Endothelial cell of umbilical vein (primary cell): ENCODE results near the gene SLC25A29.
"Not testable (repeated sequence)": the region's sequence is repeated elsewhere in the genome, so short reads cannot be mapped to it uniquely, and the experiment has no call there.

Experiments
- POLR2AphosphoS5 ChIP-seq: IDR thresholded peaks from 2 replicates; pipeline ENCODE4 v1.6.1; 2012; ENCODE audit warnings: low read depth, mild to moderate bottlenecking, control low read depth, low read length, moderate library complexity; ENCODE audit not compliant: insufficient read depth
- TF ChIP-seq, protein P1 (sequence below), 2 donors: IDR thresholded peaks; 1 replicate in 1 of 2; 2 replicates in 1 of 2; pipeline ENCODE4 v1.5.1; 2011; ENCODE audit warnings: low read length in 2 of 2, mild to moderate bottlenecking in 2 of 2, moderate library complexity in 2 of 2, control low read depth in 1 of 2, inconsistent platforms in 1 of 2, low read depth in 1 of 2; ENCODE audit not compliant: insufficient read depth in 1 of 2; ENCODE audit errors: extremely low read depth in 1 of 2
- TF ChIP-seq, protein P2 (sequence below): IDR thresholded peaks from 2 replicates; pipeline ENCODE4 v1.6.1; 2011; ENCODE audit not compliant: insufficient read depth, insufficient read length

DNA sequence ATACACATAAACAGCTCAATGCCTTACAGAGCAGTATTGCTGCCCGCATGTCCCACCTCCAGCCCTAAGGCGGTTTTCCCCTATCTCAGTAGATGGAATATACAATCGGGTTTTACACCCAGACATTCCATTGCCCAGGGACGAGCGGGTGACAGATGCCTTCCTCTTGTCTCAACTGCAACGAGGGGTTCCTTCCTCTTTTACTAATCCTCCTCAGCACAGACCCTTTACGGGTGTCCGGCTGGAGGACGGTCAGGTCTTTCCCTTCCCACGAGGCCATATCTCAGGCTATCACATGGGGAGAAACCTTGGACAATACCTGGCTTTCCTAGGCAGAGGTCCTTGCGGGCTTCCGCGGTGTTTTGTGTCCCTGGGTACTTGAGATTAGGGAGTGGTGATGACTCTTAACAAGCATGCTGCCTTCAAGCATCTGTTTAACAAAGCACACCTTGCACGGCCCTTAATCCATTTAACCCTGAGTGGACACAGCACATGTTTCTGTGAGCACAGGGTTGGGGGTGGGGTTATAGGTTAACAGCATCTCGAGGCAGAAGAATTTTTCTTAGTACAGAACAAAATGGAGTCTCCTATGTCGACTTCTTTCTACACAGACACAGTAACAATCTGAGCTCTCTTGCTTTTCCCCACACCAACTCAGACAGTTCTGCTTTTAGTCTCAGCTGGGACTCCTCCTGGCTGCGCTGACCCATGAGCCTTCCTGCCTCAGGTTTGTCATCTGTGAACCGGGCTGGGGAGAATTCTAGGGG is 6.0 kb upstream of the SLC25A29 start:
- TF ChIP-seq, protein P1, sequence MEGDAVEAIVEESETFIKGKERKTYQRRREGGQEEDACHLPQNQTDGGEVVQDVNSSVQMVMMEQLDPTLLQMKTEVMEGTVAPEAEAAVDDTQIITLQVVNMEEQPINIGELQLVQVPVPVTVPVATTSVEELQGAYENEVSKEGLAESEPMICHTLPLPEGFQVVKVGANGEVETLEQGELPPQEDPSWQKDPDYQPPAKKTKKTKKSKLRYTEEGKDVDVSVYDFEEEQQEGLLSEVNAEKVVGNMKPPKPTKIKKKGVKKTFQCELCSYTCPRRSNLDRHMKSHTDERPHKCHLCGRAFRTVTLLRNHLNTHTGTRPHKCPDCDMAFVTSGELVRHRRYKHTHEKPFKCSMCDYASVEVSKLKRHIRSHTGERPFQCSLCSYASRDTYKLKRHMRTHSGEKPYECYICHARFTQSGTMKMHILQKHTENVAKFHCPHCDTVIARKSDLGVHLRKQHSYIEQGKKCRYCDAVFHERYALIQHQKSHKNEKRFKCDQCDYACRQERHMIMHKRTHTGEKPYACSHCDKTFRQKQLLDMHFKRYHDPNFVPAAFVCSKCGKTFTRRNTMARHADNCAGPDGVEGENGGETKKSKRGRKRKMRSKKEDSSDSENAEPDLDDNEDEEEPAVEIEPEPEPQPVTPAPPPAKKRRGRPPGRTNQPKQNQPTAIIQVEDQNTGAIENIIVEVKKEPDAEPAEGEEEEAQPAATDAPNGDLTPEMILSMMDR (IDR thresholded peaks at IDR 0.05; ENCODE audit: extremely low read depth in 1 of 2, insufficient read depth in 1 of 2, low read depth in 1 of 2, low read length in 2 of 2) = not testable (repeated sequence)
- not testable (repeated sequence) for TF ChIP-seq POLR2AphosphoS5
- TF ChIP-seq, protein P2, sequence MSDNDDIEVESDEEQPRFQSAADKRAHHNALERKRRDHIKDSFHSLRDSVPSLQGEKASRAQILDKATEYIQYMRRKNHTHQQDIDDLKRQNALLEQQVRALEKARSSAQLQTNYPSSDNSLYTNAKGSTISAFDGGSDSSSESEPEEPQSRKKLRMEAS = not testable (repeated sequence)
